ENCODE data around the gene ID3. TPM values are rescaled to one million over a fixed set of nuclear protein-coding genes. Genes with fewer than 3 reads are reported as not detected.
A peak's percentile ranks its signal among the peaks of the same experiment; 100 is the strongest.

Gene ID3
- total and polyA plus RNA-seq, 9 of the 15 experiments (the other 6 are each of a cell fraction or from before 2014, with no cell fraction given): 6.8 to 59.8 (median 23.5) TPM

DNA sequence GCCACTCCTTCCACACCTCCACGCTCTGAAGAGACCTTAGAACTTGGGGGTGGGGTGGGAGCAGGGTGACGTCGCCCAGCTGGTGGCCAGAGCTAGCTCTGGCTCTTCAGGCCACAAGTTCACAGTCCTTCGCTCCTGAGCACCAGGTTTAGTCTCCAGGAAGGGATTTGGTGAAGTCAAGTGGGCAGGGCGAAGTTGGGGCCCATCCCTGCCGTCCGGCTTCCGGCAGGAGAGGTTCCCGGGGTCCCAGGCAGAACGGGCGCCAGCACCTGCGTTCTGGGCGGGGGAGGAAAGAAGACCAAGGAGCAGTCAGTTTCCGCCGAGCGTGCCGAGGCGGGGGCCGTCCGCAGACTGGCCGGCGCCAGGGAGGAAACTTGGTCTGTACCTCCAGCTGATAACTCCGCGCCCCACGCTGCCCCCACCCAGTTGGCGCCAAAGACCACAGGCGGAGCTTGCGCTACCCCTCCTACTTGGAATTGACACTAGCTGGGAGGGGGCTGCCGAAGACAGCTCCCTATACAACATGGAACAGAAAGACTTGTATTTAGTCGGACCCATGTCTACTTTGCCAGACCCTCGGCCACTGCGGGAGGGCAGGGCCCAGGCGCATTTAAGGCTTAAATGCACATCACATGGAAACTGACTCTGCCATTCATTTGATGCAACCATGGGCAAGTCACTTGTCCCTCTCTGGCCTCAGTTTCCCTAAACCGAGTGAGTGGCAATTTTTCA, 995 bp downstream of the ID3 start (continued):
- TF ChIP-seq PTBP1 (IDR thresholded peaks at IDR 0.05; ENCODE audit: low read depth, low read length) (no peak), TAF7 (tag; IDR thresholded peaks at IDR 0.05) (no peak), SRSF3 (IDR thresholded peaks at IDR 0.05; ENCODE audit: insufficient read depth, low read length) (no peak), NFYB (IDR thresholded peaks at IDR 0.05; ENCODE audit: extremely low read depth, insufficient read length) (no peak), FOXJ3 (CRISPR knock-in tag; IDR thresholded peaks at IDR 0.05) (no peak), FOS (IDR thresholded peaks at IDR 0.05; ENCODE audit: extremely low read depth, insufficient read length) (no peak), EZH2 (IDR thresholded peaks at IDR 0.05; ENCODE audit: borderline replicate concordance, low read depth, low read length) (no peak), MXI1 (IDR thresholded peaks at IDR 0.05; ENCODE audit: low read depth, low read length) (peak; percentile 37; the same call in 1 of the 2 replicates), FUS (optimal IDR thresholded peaks at IDR 0.05; ENCODE audit: low read depth, low read length) (no peak), ILF3 (IDR thresholded peaks at IDR 0.05; ENCODE audit: borderline replicate concordance) (no peak), FOXJ2 (tag; IDR thresholded peaks at IDR 0.05) (no peak), KAT8 (IDR thresholded peaks at IDR 0.05; ENCODE audit: low read depth) (no peak), ZC3H11A (IDR thresholded peaks at IDR 0.05; ENCODE audit: low read depth, low read length) (no peak), MAZ (CRISPR knock-in tag; conservative IDR thresholded peaks at IDR 0.05 in 1 of 2, IDR thresholded peaks at IDR 0.05 in 1 of 2) (peak; percentile 72 to 98; a peak in 3 of 4 replicates), CBX2 (IDR thresholded peaks at IDR 0.05; ENCODE audit: insufficient read depth, low read length, poor library complexity, severe bottlenecking) (no peak), CREBBP (IDR thresholded peaks at IDR 0.05; ENCODE audit: low read depth, low read length) (no peak), ZC3H8 (IDR thresholded peaks at IDR 0.05) (no peak), ARNT (IDR thresholded peaks at IDR 0.05) (no peak)
- TF ChIP-seq, protein P1, sequence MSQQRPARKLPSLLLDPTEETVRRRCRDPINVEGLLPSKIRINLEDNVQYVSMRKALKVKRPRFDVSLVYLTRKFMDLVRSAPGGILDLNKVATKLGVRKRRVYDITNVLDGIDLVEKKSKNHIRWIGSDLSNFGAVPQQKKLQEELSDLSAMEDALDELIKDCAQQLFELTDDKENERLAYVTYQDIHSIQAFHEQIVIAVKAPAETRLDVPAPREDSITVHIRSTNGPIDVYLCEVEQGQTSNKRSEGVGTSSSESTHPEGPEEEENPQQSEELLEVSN (IDR thresholded peaks at IDR 0.05; ENCODE audit: borderline replicate concordance in 1 of 2, extremely low read depth in 1 of 2, insufficient read depth in 1 of 2, insufficient read length in 1 of 2, low read depth in 1 of 2, low read length in 1 of 2, poor library complexity in 1 of 2, severe bottlenecking in 1 of 2): peak; percentile 75 to 79
- TF ChIP-seq, protein P2, sequence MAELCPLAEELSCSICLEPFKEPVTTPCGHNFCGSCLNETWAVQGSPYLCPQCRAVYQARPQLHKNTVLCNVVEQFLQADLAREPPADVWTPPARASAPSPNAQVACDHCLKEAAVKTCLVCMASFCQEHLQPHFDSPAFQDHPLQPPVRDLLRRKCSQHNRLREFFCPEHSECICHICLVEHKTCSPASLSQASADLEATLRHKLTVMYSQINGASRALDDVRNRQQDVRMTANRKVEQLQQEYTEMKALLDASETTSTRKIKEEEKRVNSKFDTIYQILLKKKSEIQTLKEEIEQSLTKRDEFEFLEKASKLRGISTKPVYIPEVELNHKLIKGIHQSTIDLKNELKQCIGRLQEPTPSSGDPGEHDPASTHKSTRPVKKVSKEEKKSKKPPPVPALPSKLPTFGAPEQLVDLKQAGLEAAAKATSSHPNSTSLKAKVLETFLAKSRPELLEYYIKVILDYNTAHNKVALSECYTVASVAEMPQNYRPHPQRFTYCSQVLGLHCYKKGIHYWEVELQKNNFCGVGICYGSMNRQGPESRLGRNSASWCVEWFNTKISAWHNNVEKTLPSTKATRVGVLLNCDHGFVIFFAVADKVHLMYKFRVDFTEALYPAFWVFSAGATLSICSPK (IDR thresholded peaks at IDR 0.05; ENCODE audit: borderline replicate concordance): no peak
- TF ChIP-seq, protein P3, sequence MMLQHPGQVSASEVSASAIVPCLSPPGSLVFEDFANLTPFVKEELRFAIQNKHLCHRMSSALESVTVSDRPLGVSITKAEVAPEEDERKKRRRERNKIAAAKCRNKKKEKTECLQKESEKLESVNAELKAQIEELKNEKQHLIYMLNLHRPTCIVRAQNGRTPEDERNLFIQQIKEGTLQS (IDR thresholded peaks at IDR 0.05): peak; percentile 37; the same call in 1 of the 2 replicates
- TF ChIP-seq, protein P3 (CRISPR knock-in tag; conservative IDR thresholded peaks at IDR 0.05): no peak
- TF ChIP-seq, protein P4, sequence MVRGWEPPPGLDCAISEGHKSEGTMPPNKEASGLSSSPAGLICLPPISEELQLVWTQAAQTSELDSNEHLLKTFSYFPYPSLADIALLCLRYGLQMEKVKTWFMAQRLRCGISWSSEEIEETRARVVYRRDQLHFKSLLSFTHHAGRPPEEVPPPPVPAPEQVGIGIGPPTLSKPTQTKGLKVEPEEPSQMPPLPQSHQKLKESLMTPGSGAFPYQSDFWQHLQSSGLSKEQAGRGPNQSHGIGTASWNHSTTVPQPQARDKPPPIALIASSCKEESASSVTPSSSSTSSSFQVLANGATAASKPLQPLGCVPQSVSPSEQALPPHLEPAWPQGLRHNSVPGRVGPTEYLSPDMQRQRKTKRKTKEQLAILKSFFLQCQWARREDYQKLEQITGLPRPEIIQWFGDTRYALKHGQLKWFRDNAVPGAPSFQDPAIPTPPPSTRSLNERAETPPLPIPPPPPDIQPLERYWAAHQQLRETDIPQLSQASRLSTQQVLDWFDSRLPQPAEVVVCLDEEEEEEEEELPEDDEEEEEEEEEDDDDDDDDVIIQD (CRISPR knock-in tag; IDR thresholded peaks at IDR 0.05): no peak
